Activated T-cell treated with anti-CD3 and anti-CD28 coated beads for 48 hours (primary cell): ENCODE data around the gene NR2E1.

Experiments used
- DNase-seq: peaks from one replicate; pipeline ENCODE4 v3.0.0-alpha.2; 2020; ENCODE audit warnings: low read depth

The NR2E1 gene

GRCh38 chr6:108171918-108172516 lies 6.2 kb downstream of the NR2E1 start:
- no peak for DNase-seq

GRCh38 chr6:108174371-108175175 lies 8.8 kb downstream of the NR2E1 start:
- no peak for DNase-seq

GRCh38 chr6:108175176-108175591 lies 9.4 kb downstream of the NR2E1 start:
- DNase-seq = no peak

- no peak for DNase-seq
Observed at GRCh38 chr6:108175592-108176279, 9.9 kb downstream of the NR2E1 start.

GRCh38 chr6:108176281-108177089 lies 10.7 kb downstream of the NR2E1 start:
- DNase-seq = no peak

GRCh38 chr6:108179741-108180140 lies 13.9 kb downstream of the NR2E1 start:
- DNase-seq = no peak

- no peak for DNase-seq
Observed at GRCh38 chr6:108180266-108180665, 14.4 kb downstream of the NR2E1 start.

GRCh38 chr6:108180776-108181175 lies 15.0 kb downstream of the NR2E1 start:
- no peak for DNase-seq

- DNase-seq = no peak
Observed at GRCh38 chr6:108186226-108186625, 20.4 kb downstream of the NR2E1 start.

- no peak for DNase-seq
Observed at GRCh38 chr6:108187519-108187918, 21.7 kb downstream of the NR2E1 start.

GRCh38 chr6:108193131-108193530 lies 27.3 kb downstream of the NR2E1 start:
- no peak for DNase-seq

- no peak for DNase-seq
Observed at GRCh38 chr6:108193835-108194234, 28.0 kb downstream of the NR2E1 start.

GRCh38 chr6:108194503-108194902 lies 28.7 kb downstream of the NR2E1 start:
- no peak for DNase-seq

- no peak for DNase-seq
Observed at GRCh38 chr6:108195209-108195608, 29.4 kb downstream of the NR2E1 start.

- no peak for DNase-seq
Observed at GRCh38 chr6:108198761-108199498, 33.1 kb downstream of the NR2E1 start.

- no peak for DNase-seq
Observed at GRCh38 chr6:108200186-108200585, 34.4 kb downstream of the NR2E1 start.

- no peak for DNase-seq
Observed at GRCh38 chr6:108200631-108201030, 34.8 kb downstream of the NR2E1 start.

- DNase-seq = no peak
Observed at GRCh38 chr6:108203189-108204112, 37.6 kb downstream of the NR2E1 start.

GRCh38 chr6:108207013-108207412 lies 41.2 kb downstream of the NR2E1 start:
- DNase-seq = no peak

GRCh38 chr6:108209738-108210137 lies 43.9 kb downstream of the NR2E1 start:
- no peak for DNase-seq
